Nephron progenitor cell (in vitro differentiated cells): ENCODE results near the gene FARP1.

Source experiments
- DNase-seq: peaks from one replicate; pipeline ENCODE4 v3.0.0; 2021
- H3K27ac Mint-ChIP-seq: 2 replicates; pipeline ENCODE4 v1.8.0; 2021; ENCODE audit warnings: mild to moderate bottlenecking, moderate library complexity, mixed read lengths
- H3K27me3 Mint-ChIP-seq: 2 replicates; pipeline ENCODE4 v1.8.0; 2021; ENCODE audit warnings: mild to moderate bottlenecking, low read depth, mixed read lengths; ENCODE audit not compliant: poor library complexity
- H3K36me3 Mint-ChIP-seq: 2 replicates; pipeline ENCODE4 v1.8.0; 2021; ENCODE audit warnings: low read depth, mixed read lengths
- H3K4me1 Mint-ChIP-seq: 2 replicates; pipeline ENCODE4 v1.8.0; 2021; ENCODE audit warnings: mixed read lengths
- H3K4me3 Mint-ChIP-seq: 2 replicates; pipeline ENCODE4 v1.8.0; 2021; ENCODE audit warnings: mild to moderate bottlenecking, moderate library complexity, mixed read lengths
- H3K9me3 Mint-ChIP-seq: 2 replicates; pipeline ENCODE4 v1.8.0; 2021; ENCODE audit warnings: mild to moderate bottlenecking, moderate library complexity, mixed read lengths
- TF ChIP-seq, protein P1 (sequence below): fragments of 200-600 bp; sonication (generic); IDR thresholded peaks from 2 replicates; pipeline ENCODE4 v1.5.0; 2021; ENCODE audit warnings: antibody characterized with exemption

The FARP1 gene

DNA sequence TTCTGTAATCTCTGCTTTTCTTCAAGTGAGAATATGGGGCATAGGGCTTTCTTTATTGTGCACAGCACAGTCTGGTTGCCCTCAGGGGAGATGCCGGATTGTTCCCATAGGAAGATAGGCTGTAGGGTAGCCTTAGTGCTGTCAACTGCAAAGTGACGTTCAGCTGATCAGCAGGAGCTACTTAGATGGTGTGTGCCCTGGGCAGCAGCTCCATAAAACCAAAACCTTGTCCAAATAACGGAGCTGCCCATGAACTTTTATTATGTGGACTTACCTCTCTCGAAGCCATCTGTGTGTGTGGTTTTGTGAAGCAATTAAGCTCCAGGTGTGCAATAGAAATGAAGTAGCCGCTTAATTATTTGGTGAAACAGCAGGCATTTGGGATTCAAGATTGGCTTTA lies 154.2 kb downstream of the FARP1 start:
- Mint-ChIP-seq H3K36me3 (peaks cover 14% of the 10 kb centered on the region), H3K27ac (no peak overlapping the region), H3K4me3 (no peak overlapping the region), H3K4me1 (peaks cover 80% of the 10 kb centered on the region), H3K9me3 (no peaks in the 10 kb centered on the region), H3K27me3 (no peaks in the 10 kb centered on the region)
- no peak for DNase-seq
- TF ChIP-seq, protein P1, sequence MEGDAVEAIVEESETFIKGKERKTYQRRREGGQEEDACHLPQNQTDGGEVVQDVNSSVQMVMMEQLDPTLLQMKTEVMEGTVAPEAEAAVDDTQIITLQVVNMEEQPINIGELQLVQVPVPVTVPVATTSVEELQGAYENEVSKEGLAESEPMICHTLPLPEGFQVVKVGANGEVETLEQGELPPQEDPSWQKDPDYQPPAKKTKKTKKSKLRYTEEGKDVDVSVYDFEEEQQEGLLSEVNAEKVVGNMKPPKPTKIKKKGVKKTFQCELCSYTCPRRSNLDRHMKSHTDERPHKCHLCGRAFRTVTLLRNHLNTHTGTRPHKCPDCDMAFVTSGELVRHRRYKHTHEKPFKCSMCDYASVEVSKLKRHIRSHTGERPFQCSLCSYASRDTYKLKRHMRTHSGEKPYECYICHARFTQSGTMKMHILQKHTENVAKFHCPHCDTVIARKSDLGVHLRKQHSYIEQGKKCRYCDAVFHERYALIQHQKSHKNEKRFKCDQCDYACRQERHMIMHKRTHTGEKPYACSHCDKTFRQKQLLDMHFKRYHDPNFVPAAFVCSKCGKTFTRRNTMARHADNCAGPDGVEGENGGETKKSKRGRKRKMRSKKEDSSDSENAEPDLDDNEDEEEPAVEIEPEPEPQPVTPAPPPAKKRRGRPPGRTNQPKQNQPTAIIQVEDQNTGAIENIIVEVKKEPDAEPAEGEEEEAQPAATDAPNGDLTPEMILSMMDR, result no peak

DNA sequence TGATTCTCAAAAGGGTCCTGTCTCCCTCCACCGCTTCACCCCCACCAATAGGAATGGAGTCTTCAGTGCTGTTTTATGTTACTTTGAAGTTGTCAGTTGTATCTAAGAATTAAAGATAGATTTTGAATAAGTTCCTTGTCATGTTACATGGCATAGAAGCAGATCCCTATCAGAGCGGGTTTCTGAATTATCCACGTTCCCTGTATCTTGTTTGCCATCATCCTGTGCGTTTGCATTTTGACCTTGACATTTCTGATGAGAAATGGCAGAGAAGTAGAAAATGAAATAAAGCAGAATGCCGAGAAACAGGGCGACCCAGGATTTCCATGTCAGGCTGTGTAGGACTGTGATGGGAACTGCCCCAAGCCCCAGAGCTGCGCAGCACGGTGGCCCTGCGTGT lies 154.9 kb downstream of the FARP1 start:
- TF ChIP-seq, protein P1, result no peak
- H3K9me3 Mint-ChIP-seq, result no peaks in the 10 kb centered on the region
- peak overlapping the region; percentile 35 for H3K27ac Mint-ChIP-seq
- no peak for DNase-seq
- H3K4me3 Mint-ChIP-seq, result no peak overlapping the region
- peaks cover 82% of the 10 kb centered on the region for H3K4me1 Mint-ChIP-seq
- H3K36me3 Mint-ChIP-seq, result peaks cover 12% of the 10 kb centered on the region
- H3K27me3 Mint-ChIP-seq, result no peaks in the 10 kb centered on the region

DNA sequence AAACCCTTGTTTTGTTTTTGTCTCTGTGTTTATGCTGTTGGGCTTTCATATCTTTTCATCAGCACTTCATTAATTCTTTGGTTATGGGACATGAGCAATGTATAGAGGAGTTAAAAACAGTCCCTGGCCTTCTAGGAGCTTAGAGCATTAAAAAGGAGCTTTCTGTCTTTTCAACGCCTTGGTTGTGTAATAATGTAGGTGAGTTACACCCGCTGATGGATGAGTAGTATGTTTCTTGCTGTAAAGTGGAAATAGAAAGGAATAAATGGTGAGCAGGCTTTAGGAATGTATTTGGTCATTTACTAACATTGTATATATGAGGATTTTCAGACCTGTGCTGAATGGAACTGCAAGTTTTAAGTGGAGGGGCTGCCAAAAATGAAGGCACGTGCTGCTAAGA lies 155.7 kb downstream of the FARP1 start:
- no peak for DNase-seq
- no peaks in the 10 kb centered on the region for H3K9me3 Mint-ChIP-seq
- H3K4me1 Mint-ChIP-seq, result peaks cover 83% of the 10 kb centered on the region
- no peaks in the 10 kb centered on the region for H3K27me3 Mint-ChIP-seq
- H3K27ac Mint-ChIP-seq, result peak overlapping the region; percentile 25
- H3K36me3 Mint-ChIP-seq, result peaks cover 4% of the 10 kb centered on the region
- no peak overlapping the region for H3K4me3 Mint-ChIP-seq
- TF ChIP-seq, protein P1, result no peak

DNA sequence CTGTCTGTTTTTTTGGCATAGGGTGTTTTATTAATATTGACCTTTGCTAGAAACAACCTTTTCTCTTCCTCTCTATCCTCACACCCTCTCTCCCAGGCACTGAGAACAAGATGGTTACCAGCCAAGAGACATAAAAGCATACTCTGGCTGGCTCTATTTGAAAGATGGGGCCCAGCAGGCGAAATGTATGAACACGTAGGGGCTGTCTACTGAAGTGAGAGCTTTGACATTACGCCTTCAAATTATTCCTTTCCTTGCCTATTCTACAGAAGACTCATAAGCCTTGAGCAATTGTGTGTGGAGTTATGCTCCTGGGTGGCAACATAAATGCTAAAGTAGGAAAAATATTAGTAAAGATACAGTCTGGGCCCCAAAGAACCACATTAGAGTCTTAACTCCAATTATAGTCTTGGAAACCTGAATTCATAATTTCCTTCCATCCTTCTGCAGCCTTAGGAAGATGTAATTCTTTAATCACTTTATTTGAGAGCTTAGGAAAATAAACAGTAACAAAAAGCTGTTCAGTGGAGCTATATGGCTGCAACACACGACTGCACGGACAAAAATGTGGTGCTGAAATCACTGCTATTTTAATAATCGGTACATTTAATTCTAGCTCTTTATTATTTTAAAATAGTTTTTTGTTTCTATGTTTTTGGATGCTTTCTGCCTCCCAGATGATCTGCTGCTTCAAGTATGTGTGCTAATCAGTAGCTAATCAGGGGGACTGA lies 156.5 kb downstream of the FARP1 start:
- no peaks in the 10 kb centered on the region for H3K9me3 Mint-ChIP-seq
- H3K4me3 Mint-ChIP-seq, result no peak overlapping the region
- H3K4me1 Mint-ChIP-seq, result peaks cover 91% of the 10 kb centered on the region
- peaks cover 10% of the 10 kb centered on the region for H3K36me3 Mint-ChIP-seq
- peak overlapping the region; percentile 64 for H3K27ac Mint-ChIP-seq
- TF ChIP-seq, protein P1, result no peak
- DNase-seq, result no peak
- no peaks in the 10 kb centered on the region for H3K27me3 Mint-ChIP-seq

DNA sequence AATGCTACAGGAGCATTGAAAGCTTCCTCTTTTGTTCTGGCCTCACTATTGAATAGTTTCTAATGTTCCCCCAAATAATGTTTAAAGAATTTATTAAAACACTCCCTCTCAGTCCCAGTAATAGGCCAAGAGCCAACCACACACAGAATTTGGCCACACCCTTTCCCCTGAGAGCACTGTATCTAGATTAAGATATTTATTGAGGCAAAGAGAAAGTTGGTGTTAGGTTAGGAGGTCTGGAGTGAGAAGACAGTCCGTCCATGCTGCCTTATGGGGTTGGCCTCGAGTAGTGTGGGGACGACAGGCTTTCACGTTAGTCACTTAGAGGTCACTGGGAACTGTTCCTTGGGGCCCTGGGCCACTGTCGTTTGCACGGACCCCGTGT lies 157.1 kb downstream of the FARP1 start:
- no peak overlapping the region for H3K27ac Mint-ChIP-seq
- H3K36me3 Mint-ChIP-seq, result peaks cover 14% of the 10 kb centered on the region
- H3K27me3 Mint-ChIP-seq, result no peaks in the 10 kb centered on the region
- DNase-seq, result no peak
- TF ChIP-seq, protein P1, result no peak
- H3K9me3 Mint-ChIP-seq, result peaks cover 4% of the 10 kb centered on the region
- H3K4me1 Mint-ChIP-seq, result peaks cover 96% of the 10 kb centered on the region
- no peak overlapping the region for H3K4me3 Mint-ChIP-seq

DNA sequence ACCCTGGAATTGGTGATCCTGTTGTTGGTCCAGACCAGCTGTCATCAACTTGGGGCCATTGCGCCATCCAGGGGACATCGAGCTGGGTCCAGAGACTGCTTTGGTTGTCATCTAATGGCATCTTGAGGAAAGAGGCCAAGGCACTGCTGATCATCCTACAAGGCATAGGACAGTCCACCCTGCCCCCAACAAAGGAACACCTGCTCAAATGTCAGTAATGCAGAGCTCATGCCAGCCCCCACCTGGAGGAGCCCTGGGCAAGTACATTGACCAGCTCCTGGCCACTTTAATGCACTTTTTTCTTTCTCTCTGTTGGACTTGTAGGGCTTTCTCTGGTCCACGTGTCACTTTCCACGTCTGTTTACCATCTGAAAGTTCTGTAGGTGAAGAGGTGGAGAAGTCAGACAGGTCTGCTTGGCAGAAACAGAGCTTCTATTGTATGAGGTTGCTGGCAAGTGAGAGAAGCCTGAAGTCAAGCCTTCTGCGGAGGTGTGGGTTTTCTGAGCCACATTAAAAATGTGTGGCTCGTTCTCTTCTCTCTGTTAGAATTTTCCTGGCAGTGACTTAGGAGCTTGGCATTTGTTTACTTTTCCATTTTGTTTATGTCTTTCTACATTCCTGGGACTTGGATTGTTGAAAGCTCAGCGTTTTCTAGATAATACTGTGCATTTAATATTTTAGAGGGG lies 158.2 kb downstream of the FARP1 start:
- peaks cover 11% of the 10 kb centered on the region for H3K9me3 Mint-ChIP-seq
- DNase-seq, result no peak
- TF ChIP-seq, protein P1, result no peak
- peak overlapping the region; percentile 11 for H3K4me3 Mint-ChIP-seq
- H3K27me3 Mint-ChIP-seq, result no peaks in the 10 kb centered on the region
- peak overlapping the region; percentile 86 for H3K27ac Mint-ChIP-seq
- H3K4me1 Mint-ChIP-seq, result peaks cover 92% of the 10 kb centered on the region
- peaks cover 20% of the 10 kb centered on the region for H3K36me3 Mint-ChIP-seq
